Spinal cord (tissue), 10 donors: ENCODE measurements around the gene ZFHX3. TPM values are rescaled to one million over a fixed set of nuclear protein-coding genes. Genes with fewer than 3 reads are reported as not detected.

Source experiments
- DNase-seq, 6 donors: peaks; one replicate each; pipeline versions ENCODE4 v3.0.0 to v3.0.0-alpha.2; 2013 to 2015; ENCODE audit warnings: low spot score in 6 of 6, low read depth in 4 of 6
- H3K27ac ChIP-seq: one replicate; pipeline ENCODE4 v1.5.1; 2013; ENCODE audit warnings: low read depth, low read length, control low read depth
- H3K27me3 ChIP-seq: one replicate; pipeline ENCODE4 v1.6.1; 2013; ENCODE audit warnings: low read length; ENCODE audit not compliant: control insufficient read depth, insufficient read depth
- H3K36me3 ChIP-seq: one replicate; pipeline ENCODE4 v1.6.1; 2013; ENCODE audit warnings: low read length; ENCODE audit not compliant: control insufficient read depth, insufficient read depth
- H3K4me1 ChIP-seq: one replicate; pipeline ENCODE4 v1.6.1; 2013; ENCODE audit warnings: low read length; ENCODE audit not compliant: control insufficient read depth, insufficient read depth
- H3K4me3 ChIP-seq: one replicate; pipeline ENCODE4 v1.5.1; 2013; ENCODE audit warnings: low read depth, low read length, control low read depth
- H3K9me3 ChIP-seq: one replicate; pipeline ENCODE4 v1.6.1; 2013; ENCODE audit warnings: low read length; ENCODE audit not compliant: control insufficient read depth, insufficient read depth
- WGBS: methylation state at CpG from one replicate; pipeline ENCODE4 v1.1.5; 2013; ENCODE audit warnings: missing lambda C conversion rate; ENCODE audit not compliant: insufficient coverage; 5-methylcytosine and 5-hydroxymethylcytosine counted together
- polyA plus RNA-seq, 2 donors: library from polyadenylated mRNA; unstranded; fragments of 120-200 nt; gene quantifications; one replicate each; pipeline ENCODE4 v1.2.1, GENCODE V29; 2013; ENCODE audit not compliant: insufficient read length in 2 of 2
- total RNA-seq, 2 donors: library from RNA; depleted of rRNA in 1 of 2; stranded (reverse); fragments of 120-200 nt in 1 of 2; fragments of >200 nt in 1 of 2; gene quantifications; one replicate each; pipeline versions ENCODE4 v1.2.3 to v1.2.4, GENCODE V29; 2013 to 2014
- donor health status: healthy.

The ZFHX3 gene
- total and polyA plus RNA-seq, 4 donors: 10.7 to 16.6 (median 13.1) TPM

GRCh38 chr16:73057291-73058210 lies 9.6 kb upstream of the ZFHX3 start:
- DNase-seq: peak in 2 of 6 donors; percentile 25 to 51
- Histone ChIP-seq H3K27ac (peak overlapping the region; percentile 79), H3K9me3 (no peaks in the 10 kb centered on the region), H3K4me3 (peak overlapping the region; percentile 41), H3K36me3 (no peaks in the 10 kb centered on the region), H3K4me1 (peaks cover 22% of the 10 kb centered on the region), H3K27me3 (peaks cover 78% of the 10 kb centered on the region)
- WGBS: under 1% methylated on average over 92 of the region's 101 CpGs

- H3K27me3 ChIP-seq: peaks cover 72% of the 10 kb centered on the region
- peak overlapping the region; percentile 81 for H3K27ac ChIP-seq
- no peaks in the 10 kb centered on the region for H3K36me3 ChIP-seq
- no peaks in the 10 kb centered on the region for H3K9me3 ChIP-seq
- no CpG with 5 or more reads among the region's 6 CpGs for WGBS
- H3K4me1 ChIP-seq: peaks cover 22% of the 10 kb centered on the region
- H3K4me3 ChIP-seq: peak overlapping the region; percentile 41
- peak in 1 of 6 donors; percentile 48 for DNase-seq
Measured at GRCh38 chr16:73056921-73057290, 9.0 kb upstream of the ZFHX3 start.

GRCh38 chr16:73056448-73056847 lies 8.5 kb upstream of the ZFHX3 start:
- no CpG with 5 or more reads among the region's 7 CpGs for WGBS
- H3K4me3 ChIP-seq: peak overlapping the region; percentile 41
- H3K27ac ChIP-seq: peak overlapping the region; percentile 81
- peak in 1 of 6 donors; percentile 39 for DNase-seq
- no peaks in the 10 kb centered on the region for H3K36me3 ChIP-seq
- H3K9me3 ChIP-seq: no peaks in the 10 kb centered on the region
- H3K27me3 ChIP-seq: peaks cover 67% of the 10 kb centered on the region
- H3K4me1 ChIP-seq: peaks cover 22% of the 10 kb centered on the region

- peaks cover 26% of the 10 kb centered on the region for H3K4me1 ChIP-seq
- H3K36me3 ChIP-seq: no peaks in the 10 kb centered on the region
- H3K27me3 ChIP-seq: peaks cover 59% of the 10 kb centered on the region
- H3K4me3 ChIP-seq: peak overlapping the region; percentile 41
- no peaks in the 10 kb centered on the region for H3K9me3 ChIP-seq
- DNase-seq: no peak
- H3K27ac ChIP-seq: peak overlapping the region; percentile 81
- WGBS: no CpG with 5 or more reads among the region's 5 CpGs
Measured at GRCh38 chr16:73054813-73055482, 7.0 kb upstream of the ZFHX3 start.

- no peak for DNase-seq
Measured at GRCh38 chr16:73054498-73054812, 6.5 kb upstream of the ZFHX3 start.

GRCh38 chr16:73054125-73054484 lies 6.2 kb upstream of the ZFHX3 start:
- Histone ChIP-seq H3K4me3 (no peak overlapping the region), H3K27me3 (peaks cover 53% of the 10 kb centered on the region), H3K36me3 (no peaks in the 10 kb centered on the region), H3K4me1 (peaks cover 22% of the 10 kb centered on the region), H3K27ac (peak overlapping the region; percentile 87), H3K9me3 (no peaks in the 10 kb centered on the region)
- WGBS: no CpG with 5 or more reads among the region's 10 CpGs
- no peak for DNase-seq

More at GRCh38 chr16:73054498-73054812, 6.5 kb upstream of the ZFHX3 start:
- Histone ChIP-seq H3K4me3 (no peak overlapping the region), H3K27ac (peak overlapping the region; percentile 81), H3K9me3 (no peaks in the 10 kb centered on the region), H3K36me3 (no peaks in the 10 kb centered on the region), H3K4me1 (peaks cover 25% of the 10 kb centered on the region), H3K27me3 (peaks cover 54% of the 10 kb centered on the region)
- WGBS: 70% methylated on average over 1 of the region's 6 CpGs

GRCh38 chr16:73053364-73054124 lies 5.6 kb upstream of the ZFHX3 start:
- H3K4me1 ChIP-seq: peaks cover 21% of the 10 kb centered on the region
- H3K27me3 ChIP-seq: peaks cover 56% of the 10 kb centered on the region
- WGBS: 36% methylated on average over 11 of the region's 16 CpGs
- H3K4me3 ChIP-seq: no peak overlapping the region
- peak overlapping the region; percentile 87 for H3K27ac ChIP-seq
- H3K9me3 ChIP-seq: no peaks in the 10 kb centered on the region
- H3K36me3 ChIP-seq: no peaks in the 10 kb centered on the region
- DNase-seq: peak in 1 of 6 donors; percentile 78

GRCh38 chr16:73053038-73053363 lies 5.1 kb upstream of the ZFHX3 start:
- H3K27me3 ChIP-seq: peaks cover 58% of the 10 kb centered on the region
- no peak overlapping the region for H3K4me3 ChIP-seq
- no peaks in the 10 kb centered on the region for H3K36me3 ChIP-seq
- DNase-seq: no peak
- H3K4me1 ChIP-seq: peaks cover 24% of the 10 kb centered on the region
- H3K27ac ChIP-seq: peak overlapping the region; percentile 87
- H3K9me3 ChIP-seq: no peaks in the 10 kb centered on the region
- 60% methylated on average over 2 of the region's 4 CpGs for WGBS

- Histone ChIP-seq H3K4me1 (peaks cover 26% of the 10 kb centered on the region), H3K27me3 (peaks cover 61% of the 10 kb centered on the region), H3K9me3 (no peaks in the 10 kb centered on the region), H3K36me3 (no peaks in the 10 kb centered on the region), H3K27ac (peak overlapping the region; percentile 87), H3K4me3 (no peak overlapping the region)
- 55% methylated on average over 7 of the region's 9 CpGs for WGBS
- DNase-seq: peak in 1 of 6 donors; percentile 74
Measured at GRCh38 chr16:73052576-73052975, 4.6 kb upstream of the ZFHX3 start.
